ENCODE data around the gene ANXA9.

Gene ANXA9

GRCh38 chr1:151006327-151007052 lies 24.4 kb downstream of the ANXA9 start, which contains the start of gene MINDY1:
Gene MINDY1 (minus strand): TSS chr1:151006902. CDS start chr1:151002617, 4,285 bp downstream.
- DNase-seq, result peak; percentile 45 to 49

GRCh38 chr1:151007853-151008243 lies 25.8 kb downstream of the ANXA9 start:
- no peak for DNase-seq

- DNase-seq, result peak; percentile 98
These were observed 26.4 kb downstream of the ANXA9 start, which contains the start of gene PRUNE1 for GRCh38 chr1:151008244-151009205. Gene PRUNE1 (plus strand): TSS chr1:151008449. CDS start chr1:151008633, 184 bp downstream.

GRCh38 chr1:151009206-151009587 lies 27.1 kb downstream of the ANXA9 start:
- no peak for DNase-seq

GRCh38 chr1:151009674-151010345 lies 27.7 kb downstream of the ANXA9 start:
- no peak for DNase-seq

- no peak for DNase-seq
These were observed 28.2 kb downstream of the ANXA9 start for GRCh38 chr1:151010346-151010726.

GRCh38 chr1:151011154-151011850 lies 29.2 kb downstream of the ANXA9 start:
- DNase-seq, result no peak

- no peak for DNase-seq
These were observed 30.8 kb downstream of the ANXA9 start for GRCh38 chr1:151012684-151013471.

- DNase-seq, result no peak
These were observed 31.4 kb downstream of the ANXA9 start for GRCh38 chr1:151013518-151013917.

GRCh38 chr1:151024540-151025146 lies 42.6 kb downstream of the ANXA9 start:
- peak; percentile 87 to 91 for DNase-seq

GRCh38 chr1:151026460-151026859 lies 44.4 kb downstream of the ANXA9 start:
- DNase-seq, result no peak

- DNase-seq, result no peak
These were observed 50.1 kb downstream of the ANXA9 start for GRCh38 chr1:151032164-151032563.

- DNase-seq, result no peak
These were observed 53.1 kb downstream of the ANXA9 start for GRCh38 chr1:151035167-151035566.

- DNase-seq, result no peak
These were observed 54.3 kb downstream of the ANXA9 start, which contains the start of gene BNIPL for GRCh38 chr1:151036356-151036755. Gene BNIPL (plus strand): TSS chr1:151036586. CDS start chr1:151036726, 140 bp downstream.

- DNase-seq, result no peak
These were observed 54.9 kb downstream of the ANXA9 start for GRCh38 chr1:151037032-151037431.

GRCh38 chr1:151039521-151039920 lies 57.4 kb downstream of the ANXA9 start:
- no peak for DNase-seq

- DNase-seq, result peak in 1 of 2 donors; percentile 26
These were observed 61.1 kb downstream of the ANXA9 start for GRCh38 chr1:151043163-151043562.

Data from CD4-positive, alpha-beta T cell treated with Interferon alpha-2 for 1 hour (primary cell).